H9 (cell line): Measurements from ENCODE around the gene C20orf204. TPM values are rescaled to one million over a fixed set of nuclear protein-coding genes. Genes with fewer than 3 reads are reported as not detected.
A peak's percentile ranks its signal among the peaks of the same experiment; 100 is the strongest.

ENCODE experiments used
- DNase-seq: peaks from one replicate; pipeline ENCODE4 v3.0.0-alpha.2; 2017
- H2AFZ ChIP-seq: one replicate; pipeline ENCODE4 v1.6.1; 2013; ENCODE audit warnings: mild to moderate bottlenecking, low read length, control low read depth, moderate library complexity
- H2AK5ac ChIP-seq: 2 replicates; pipeline ENCODE4 v1.6.1; 2013; ENCODE audit warnings: low read length, control low read depth, mixed read lengths; ENCODE audit not compliant: insufficient read length
- H2BK120ac ChIP-seq: one replicate; pipeline ENCODE4 v1.6.1; 2013; ENCODE audit warnings: low read depth, mild to moderate bottlenecking, low read length, control low read depth, inconsistent platforms; ENCODE audit not compliant: poor library complexity, severe bottlenecking
- H2BK12ac ChIP-seq: 2 replicates; pipeline ENCODE4 v1.6.1; 2013; ENCODE audit warnings: low read length, control low read depth, mixed read lengths, low read depth; ENCODE audit not compliant: insufficient read length
- H2BK15ac ChIP-seq: 2 replicates; pipeline ENCODE4 v1.6.1; 2013; ENCODE audit warnings: low read depth, low read length, control low read depth
- H2BK20ac ChIP-seq: one replicate; pipeline ENCODE4 v1.6.1; 2013; ENCODE audit warnings: low read depth, mild to moderate bottlenecking, low read length, control low read depth, inconsistent platforms; ENCODE audit not compliant: poor library complexity, severe bottlenecking
- H2BK5ac ChIP-seq: 2 replicates; pipeline ENCODE4 v1.6.1; 2013; ENCODE audit warnings: low read length, control low read depth, mixed read lengths; ENCODE audit not compliant: insufficient read length
- H3K14ac ChIP-seq: 2 replicates; pipeline ENCODE4 v1.6.1; 2013; ENCODE audit warnings: low read length, control low read depth; ENCODE audit not compliant: insufficient read depth
- H3K18ac ChIP-seq: 2 replicates; pipeline ENCODE4 v1.6.1; 2013; ENCODE audit warnings: low read depth, mild to moderate bottlenecking, mixed read lengths, low read length, control low read depth; ENCODE audit not compliant: insufficient read length
- H3K23ac ChIP-seq: 2 replicates; pipeline ENCODE4 v1.6.1; 2013; ENCODE audit warnings: low read length, control low read depth, mixed read lengths, low read depth; ENCODE audit not compliant: insufficient read length
- H3K23me2 ChIP-seq: 2 replicates; pipeline ENCODE4 v1.6.1; 2013; ENCODE audit warnings: low read depth, mild to moderate bottlenecking, mixed read lengths, low read length, control low read depth; ENCODE audit not compliant: insufficient read length, poor library complexity, severe bottlenecking
- H3K27ac ChIP-seq: 2 replicates; pipeline ENCODE4 v1.5.1; 2013; ENCODE audit warnings: low read length, control low read depth, mixed read lengths, low read depth; ENCODE audit not compliant: insufficient read length
- H3K27me3 ChIP-seq: 2 replicates; pipeline ENCODE4 v1.6.1; 2013; ENCODE audit warnings: low read length, control low read depth, inconsistent platforms; ENCODE audit not compliant: insufficient read depth
- H3K4ac ChIP-seq: 2 replicates; pipeline ENCODE4 v1.6.1; 2013; ENCODE audit warnings: low read depth, mild to moderate bottlenecking, control low read depth, inconsistent platforms, low read length, moderate library complexity
- H3K4me1 ChIP-seq: 2 replicates; pipeline ENCODE4 v1.6.1; 2013; ENCODE audit warnings: low read length, control low read depth, inconsistent platforms; ENCODE audit not compliant: insufficient read depth
- H3K4me2 ChIP-seq: 2 replicates; pipeline ENCODE4 v1.6.1; 2013; ENCODE audit warnings: low read length, control low read depth, mixed read lengths; ENCODE audit not compliant: insufficient read length, insufficient read depth
- H3K56ac ChIP-seq: 2 replicates; pipeline ENCODE4 v1.6.1; 2013; ENCODE audit warnings: low read depth, mild to moderate bottlenecking, mixed read lengths, low read length, control low read depth; ENCODE audit not compliant: insufficient read length
- H3K79me1 ChIP-seq: 2 replicates; pipeline ENCODE4 v1.6.1; 2013; ENCODE audit warnings: low read depth, mild to moderate bottlenecking, moderate library complexity, low read length, control low read depth, inconsistent platforms; ENCODE audit not compliant: insufficient read depth, poor library complexity, severe bottlenecking
- H3K79me2 ChIP-seq: 2 replicates; pipeline ENCODE4 v1.6.1; 2013; ENCODE audit warnings: low read length, control low read depth, inconsistent platforms; ENCODE audit not compliant: insufficient read depth
- H3K9ac ChIP-seq: 2 replicates; pipeline ENCODE4 v1.6.1; 2013; ENCODE audit warnings: low read length, control low read depth, mixed read lengths; ENCODE audit not compliant: insufficient read length; ENCODE audit errors: extremely low read depth
- H3K9me3 ChIP-seq: one replicate; pipeline ENCODE4 v1.6.1; 2013; ENCODE audit warnings: low read depth, low read length, inconsistent platforms; ENCODE audit not compliant: control insufficient read depth
- H3T11ph ChIP-seq: one replicate; pipeline ENCODE4 v1.6.1; 2013; ENCODE audit warnings: mild to moderate bottlenecking, low read length, control low read depth, inconsistent platforms
- H4K20me1 ChIP-seq: one replicate; pipeline ENCODE4 v1.6.1; 2013; ENCODE audit not compliant: control insufficient read depth, insufficient read length, insufficient read depth
- H4K5ac ChIP-seq: 2 replicates; pipeline ENCODE4 v1.6.1; 2013; ENCODE audit warnings: low read depth, mild to moderate bottlenecking, mixed read lengths, low read length, control low read depth; ENCODE audit not compliant: insufficient read length
- H4K8ac ChIP-seq: replicated peaks from 2 replicates; pipeline ENCODE4 v1.6.1; 2013; ENCODE audit warnings: low read length, control low read depth, mixed read lengths, low read depth; ENCODE audit not compliant: insufficient read length
- H4K91ac ChIP-seq: 2 replicates; pipeline ENCODE4 v1.6.1; 2013; ENCODE audit warnings: low read depth, mild to moderate bottlenecking, moderate library complexity, mixed read lengths, low read length, control low read depth; ENCODE audit not compliant: insufficient read length
- H3K27ac Mint-ChIP-seq, 3 experiments: 2 replicates in 2 of 3; 3 replicates in 1 of 3; pipeline ENCODE4 v1.8.0; 2020 to 2021; ENCODE audit warnings: mixed read lengths in 3 of 3, mild to moderate bottlenecking in 1 of 3, moderate library complexity in 1 of 3
- H3K27me3 Mint-ChIP-seq: 2 replicates; pipeline ENCODE4 v1.8.0; 2021; ENCODE audit warnings: low read depth, mild to moderate bottlenecking, moderate library complexity, mixed read lengths
- H3K36me3 Mint-ChIP-seq, 3 experiments: 2 replicates in 2 of 3; 3 replicates in 1 of 3; pipeline ENCODE4 v1.8.0; 2020 to 2021; ENCODE audit warnings: low read depth in 3 of 3, mixed read lengths in 3 of 3; ENCODE audit not compliant: insufficient read depth in 1 of 3
- H3K4me1 Mint-ChIP-seq, 2 experiments: 2 replicates each; pipeline ENCODE4 v1.8.0; 2020; ENCODE audit warnings: mixed read lengths in 2 of 2
- H3K4me3 Mint-ChIP-seq, 2 experiments: 2 replicates in 1 of 2; 3 replicates in 1 of 2; pipeline ENCODE4 v1.8.0; 2020 to 2021; ENCODE audit warnings: mild to moderate bottlenecking in 2 of 2, mixed read lengths in 2 of 2, moderate library complexity in 1 of 2
- H3K9me3 Mint-ChIP-seq, 2 experiments: 2 replicates in 1 of 2; 3 replicates in 1 of 2; pipeline ENCODE4 v1.8.0; 2020; ENCODE audit warnings: mild to moderate bottlenecking in 2 of 2, mixed read lengths in 2 of 2, moderate library complexity in 1 of 2
- WGBS: extraction: QIAGEN DNeasy Blood & Tissue Kit; methylation state at CpG from one replicate; pipeline ENCODE4 v1.1.7; 2013; ENCODE audit warnings: missing lambda C conversion rate, low lambda C conversion rate, mixed read lengths; ENCODE audit not compliant: insufficient read length; ENCODE audit errors: extremely low coverage; 5-methylcytosine and 5-hydroxymethylcytosine counted together
- total RNA-seq: library from RNA; stranded (reverse); gene quantifications from 2 replicates; pipeline ENCODE4 v1.2.1, GENCODE V29; 2021
- TF ChIP-seq, protein P1 (sequence below): fragments of 200-600 bp; sonication (generic); conservative IDR thresholded peaks from 3 replicates; pipeline ENCODE4 v1.8.0; 2021; ENCODE audit warnings: antibody characterized with exemption, mild to moderate bottlenecking

The C20orf204 gene
- total RNA-seq, 1 experiment from 2014 or later: 2.2 TPM

GRCh38 chr20:64063389-64064144, 27.6 kb downstream of the C20orf204 start:
- Mint-ChIP-seq H3K4me3 (peak overlapping the region; percentile 77 to 84), H3K9me3 (no peaks in the 10 kb centered on the region), H3K27ac (peak overlapping the region in 1 of 3 experiments; percentile 62; a peak in 1 of 7 replicates), H3K27me3 (peaks cover 5% of the 10 kb centered on the region), H3K4me1 (peaks cover 28 to 38% of the 10 kb centered on the region in 2 experiments), H3K36me3 (peaks cover 0 to 3% (median 0%) of the 10 kb centered on the region in 3 experiments; a peak in 2 of 7 replicates)
- no peaks in the 10 kb centered on the region for H3K27me3 ChIP-seq
- H3K79me2 ChIP-seq: no peaks in the 10 kb centered on the region
- H4K91ac ChIP-seq: no peak overlapping the region
- no peak overlapping the region for H2AK5ac ChIP-seq
- no peaks in the 10 kb centered on the region for H4K20me1 ChIP-seq
- H3K4me2 ChIP-seq: peak overlapping the region; percentile 46
- no peak overlapping the region for H3K4ac ChIP-seq
- H4K5ac ChIP-seq: no peak overlapping the region
- H3K4me1 ChIP-seq: peaks cover 1% of the 10 kb centered on the region; the same call in 1 of the 2 replicates
- peaks cover 6% of the 10 kb centered on the region for H3K23me2 ChIP-seq
- H3T11ph ChIP-seq: no peak overlapping the region
- no CpG with 5 or more reads among the region's 51 CpGs for WGBS
- H2BK12ac ChIP-seq: no peak overlapping the region
- no peak overlapping the region for H3K27ac ChIP-seq
- H3K18ac ChIP-seq: no peak overlapping the region
- no peak overlapping the region for H3K9ac ChIP-seq
- no peak overlapping the region for H3K23ac ChIP-seq
- H2AFZ ChIP-seq: no peak overlapping the region
- no peak overlapping the region for H4K8ac ChIP-seq
- H2BK5ac ChIP-seq: no peak overlapping the region
- H3K9me3 ChIP-seq: no peaks in the 10 kb centered on the region
- no peak overlapping the region for H2BK15ac ChIP-seq
- H3K56ac ChIP-seq: no peak overlapping the region
- DNase-seq: no peak
- no peak overlapping the region for H2BK120ac ChIP-seq
- TF ChIP-seq, protein P1, sequence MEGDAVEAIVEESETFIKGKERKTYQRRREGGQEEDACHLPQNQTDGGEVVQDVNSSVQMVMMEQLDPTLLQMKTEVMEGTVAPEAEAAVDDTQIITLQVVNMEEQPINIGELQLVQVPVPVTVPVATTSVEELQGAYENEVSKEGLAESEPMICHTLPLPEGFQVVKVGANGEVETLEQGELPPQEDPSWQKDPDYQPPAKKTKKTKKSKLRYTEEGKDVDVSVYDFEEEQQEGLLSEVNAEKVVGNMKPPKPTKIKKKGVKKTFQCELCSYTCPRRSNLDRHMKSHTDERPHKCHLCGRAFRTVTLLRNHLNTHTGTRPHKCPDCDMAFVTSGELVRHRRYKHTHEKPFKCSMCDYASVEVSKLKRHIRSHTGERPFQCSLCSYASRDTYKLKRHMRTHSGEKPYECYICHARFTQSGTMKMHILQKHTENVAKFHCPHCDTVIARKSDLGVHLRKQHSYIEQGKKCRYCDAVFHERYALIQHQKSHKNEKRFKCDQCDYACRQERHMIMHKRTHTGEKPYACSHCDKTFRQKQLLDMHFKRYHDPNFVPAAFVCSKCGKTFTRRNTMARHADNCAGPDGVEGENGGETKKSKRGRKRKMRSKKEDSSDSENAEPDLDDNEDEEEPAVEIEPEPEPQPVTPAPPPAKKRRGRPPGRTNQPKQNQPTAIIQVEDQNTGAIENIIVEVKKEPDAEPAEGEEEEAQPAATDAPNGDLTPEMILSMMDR: no peak
- peak overlapping the region; percentile 27; the same call in 1 of the 2 replicates for H3K14ac ChIP-seq
- no peak overlapping the region for H2BK20ac ChIP-seq
- no peaks in the 10 kb centered on the region for H3K79me1 ChIP-seq
